ENCODE data around the gene LANCL3.

- TF ChIP-seq CTCF (IDR thresholded peaks at IDR 0.05) (no peak), REST (IDR thresholded peaks at IDR 0.05; ENCODE audit: insufficient read depth in 1 of 2, low read depth in 2 of 2, low read length in 1 of 2) (no peak), POLR2AphosphoS5 (IDR thresholded peaks at IDR 0.05; ENCODE audit: low read depth, low read length) (no peak)
These were observed 68.7 kb downstream of the LANCL3 start for GRCh38 chrX:37640142-37640541.

Measured in Panc1 (cell line).